ENCODE data around the gene PHAF1. TPM values are rescaled to one million over a fixed set of nuclear protein-coding genes. Genes with fewer than 3 reads are reported as not detected.

Gene PHAF1
- total RNA-seq, 2 donors from 2014 or later, result 10.3 TPM

DNA sequence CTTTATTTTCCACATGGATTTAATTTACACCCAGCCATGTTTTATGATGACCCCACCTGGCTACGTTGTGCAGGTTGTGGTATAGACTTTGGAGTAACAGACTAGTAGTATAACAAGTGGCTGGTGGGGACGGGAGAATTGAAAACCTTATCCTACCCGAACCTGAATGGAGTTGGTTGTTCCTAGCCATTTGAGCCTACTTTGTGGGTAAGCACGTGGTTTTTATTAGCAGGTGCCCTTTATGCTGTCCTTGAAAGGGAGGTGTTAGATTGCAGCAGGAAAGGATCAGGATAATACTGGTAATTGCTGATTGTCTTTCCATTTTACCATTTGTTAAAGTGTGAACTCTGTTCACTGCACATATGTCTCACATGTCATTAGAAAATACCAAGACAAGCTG, 31.9 kb upstream of the PHAF1 start:
- H3K36me3 ChIP-seq, result peaks cover 8% of the 10 kb centered on the region
- H3K4me3 ChIP-seq, result no peak overlapping the region
- TF ChIP-seq, protein P1, sequence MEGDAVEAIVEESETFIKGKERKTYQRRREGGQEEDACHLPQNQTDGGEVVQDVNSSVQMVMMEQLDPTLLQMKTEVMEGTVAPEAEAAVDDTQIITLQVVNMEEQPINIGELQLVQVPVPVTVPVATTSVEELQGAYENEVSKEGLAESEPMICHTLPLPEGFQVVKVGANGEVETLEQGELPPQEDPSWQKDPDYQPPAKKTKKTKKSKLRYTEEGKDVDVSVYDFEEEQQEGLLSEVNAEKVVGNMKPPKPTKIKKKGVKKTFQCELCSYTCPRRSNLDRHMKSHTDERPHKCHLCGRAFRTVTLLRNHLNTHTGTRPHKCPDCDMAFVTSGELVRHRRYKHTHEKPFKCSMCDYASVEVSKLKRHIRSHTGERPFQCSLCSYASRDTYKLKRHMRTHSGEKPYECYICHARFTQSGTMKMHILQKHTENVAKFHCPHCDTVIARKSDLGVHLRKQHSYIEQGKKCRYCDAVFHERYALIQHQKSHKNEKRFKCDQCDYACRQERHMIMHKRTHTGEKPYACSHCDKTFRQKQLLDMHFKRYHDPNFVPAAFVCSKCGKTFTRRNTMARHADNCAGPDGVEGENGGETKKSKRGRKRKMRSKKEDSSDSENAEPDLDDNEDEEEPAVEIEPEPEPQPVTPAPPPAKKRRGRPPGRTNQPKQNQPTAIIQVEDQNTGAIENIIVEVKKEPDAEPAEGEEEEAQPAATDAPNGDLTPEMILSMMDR (IDR thresholded peaks at IDR 0.05), result no peak
- H3K27ac ChIP-seq, result no peak overlapping the region
- H3K9me3 ChIP-seq, result no peaks in the 10 kb centered on the region
- no peaks in the 10 kb centered on the region for H3K27me3 ChIP-seq
- DNase-seq (ENCODE audit: low spot score), result no peak
- H3K4me1 ChIP-seq, result no peaks in the 10 kb centered on the region

DNA sequence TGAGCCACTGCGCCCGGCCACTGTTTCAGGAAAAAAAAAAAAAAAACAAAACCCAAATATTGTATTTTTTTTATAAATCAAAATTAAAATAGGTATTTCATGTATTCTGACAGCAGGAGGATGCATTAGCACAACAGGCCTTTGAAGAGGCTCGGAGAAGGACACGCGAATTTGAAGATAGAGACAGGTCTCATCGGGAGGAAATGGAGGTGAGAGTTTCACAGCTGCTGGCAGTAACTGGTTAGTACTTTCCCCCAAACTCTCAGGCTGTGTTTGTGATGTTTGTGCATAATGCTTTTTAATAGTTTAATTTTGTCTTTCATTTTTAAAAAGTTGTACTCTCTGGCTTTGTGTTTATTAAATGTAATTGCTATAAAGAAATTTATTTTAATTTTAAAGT, 27.6 kb upstream of the PHAF1 start:
- TF ChIP-seq, protein P1 (IDR thresholded peaks at IDR 0.05), result no peak

DNA sequence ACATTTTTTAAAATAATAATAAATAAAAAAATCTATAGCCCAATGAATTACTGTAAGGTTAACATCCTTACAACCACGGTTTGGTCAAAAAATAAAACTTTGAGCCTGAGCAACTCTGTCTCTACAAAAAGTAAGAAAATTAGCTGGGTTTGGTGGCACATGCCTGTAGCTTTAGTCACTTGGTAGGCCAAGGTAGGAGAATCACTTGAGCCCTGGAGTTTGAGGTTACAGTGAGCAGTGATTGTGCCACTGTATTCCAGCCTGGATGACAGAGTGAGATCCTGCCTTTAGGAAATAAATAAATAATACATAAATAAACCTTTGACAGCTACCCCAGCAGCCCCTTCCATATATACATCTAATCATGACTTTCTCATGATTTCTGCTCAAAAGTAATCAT, 26.9 kb upstream of the PHAF1 start:
- no peaks in the 10 kb centered on the region for H3K27me3 ChIP-seq
- no peaks in the 10 kb centered on the region for H3K36me3 ChIP-seq
- H3K4me1 ChIP-seq, result no peaks in the 10 kb centered on the region
- H3K9me3 ChIP-seq, result no peaks in the 10 kb centered on the region
- DNase-seq (ENCODE audit: low spot score), result no peak
- TF ChIP-seq, protein P1 (IDR thresholded peaks at IDR 0.05), result no peak
- no peak overlapping the region for H3K27ac ChIP-seq
- H3K4me3 ChIP-seq, result no peak overlapping the region

More for the DNA sequence above, 27.6 kb upstream of the PHAF1 start:
- Histone ChIP-seq H3K36me3 (no peaks in the 10 kb centered on the region), H3K27ac (no peak overlapping the region), H3K27me3 (no peaks in the 10 kb centered on the region), H3K9me3 (no peaks in the 10 kb centered on the region), H3K4me1 (no peaks in the 10 kb centered on the region), H3K4me3 (no peak overlapping the region)
- DNase-seq (ENCODE audit: low spot score), result no peak

DNA sequence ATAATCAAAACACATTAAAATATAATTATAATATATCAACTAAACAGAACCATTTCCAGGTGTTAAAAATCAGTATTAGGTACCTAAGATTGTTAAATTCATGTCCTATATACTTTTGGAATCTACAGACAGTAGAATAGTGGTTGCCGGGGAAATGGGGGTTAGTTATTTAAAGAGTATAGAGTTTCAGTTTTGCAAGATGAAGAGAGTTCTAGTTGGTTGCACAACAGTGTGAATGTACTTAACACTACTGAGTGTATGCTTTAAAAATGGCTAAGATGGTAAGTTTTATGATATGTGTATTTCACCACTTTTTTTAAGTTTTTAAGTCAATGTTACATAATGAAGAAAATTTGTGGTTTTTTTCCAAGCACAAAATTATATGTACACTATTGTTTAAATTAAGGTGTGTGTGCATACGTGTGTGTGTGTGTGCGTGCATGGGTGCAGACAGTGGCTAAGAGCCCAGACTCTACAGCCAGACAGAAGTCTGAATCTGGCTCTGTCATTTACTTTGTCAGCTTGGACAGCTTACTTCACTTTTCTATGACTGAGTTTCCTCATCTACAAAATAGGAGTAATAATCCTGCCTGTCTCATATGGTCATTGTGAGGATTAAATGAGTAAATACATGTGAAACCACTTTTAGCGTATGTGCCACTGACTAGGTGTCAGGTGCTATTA, 25.3 kb upstream of the PHAF1 start:
- Histone ChIP-seq H3K27ac (no peak overlapping the region), H3K9me3 (no peaks in the 10 kb centered on the region), H3K4me3 (no peak overlapping the region), H3K4me1 (no peaks in the 10 kb centered on the region), H3K27me3 (no peaks in the 10 kb centered on the region), H3K36me3 (no peaks in the 10 kb centered on the region)
- TF ChIP-seq, protein P1 (IDR thresholded peaks at IDR 0.05), result no peak
- DNase-seq (ENCODE audit: low spot score), result no peak

DNA sequence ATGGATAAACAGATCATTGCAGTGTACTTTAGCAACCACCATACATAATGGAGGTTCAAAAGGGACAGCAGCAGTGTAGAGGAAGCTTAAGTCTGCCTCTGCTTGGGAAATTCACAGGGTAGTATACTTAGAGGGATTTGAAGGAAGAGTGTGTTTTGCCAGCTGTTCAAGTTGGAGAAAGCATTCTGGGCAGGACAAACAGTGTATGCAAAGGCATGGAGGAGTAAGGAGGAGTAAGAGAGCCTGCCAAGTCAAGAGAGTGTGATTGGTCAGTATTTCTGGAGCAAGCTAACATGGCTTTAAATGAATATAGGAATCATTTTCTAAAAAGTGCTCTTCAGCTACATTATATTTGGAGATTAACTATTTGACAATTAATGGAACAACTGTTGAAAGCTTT, 22.9 kb upstream of the PHAF1 start:
- no peak for DNase-seq (ENCODE audit: low spot score)
- no peak overlapping the region for H3K27ac ChIP-seq
- no peaks in the 10 kb centered on the region for H3K4me1 ChIP-seq
- no peak overlapping the region for H3K4me3 ChIP-seq
- no peaks in the 10 kb centered on the region for H3K9me3 ChIP-seq
- no peaks in the 10 kb centered on the region for H3K27me3 ChIP-seq
- H3K36me3 ChIP-seq, result no peaks in the 10 kb centered on the region
- TF ChIP-seq, protein P1 (IDR thresholded peaks at IDR 0.05), result no peak

DNA sequence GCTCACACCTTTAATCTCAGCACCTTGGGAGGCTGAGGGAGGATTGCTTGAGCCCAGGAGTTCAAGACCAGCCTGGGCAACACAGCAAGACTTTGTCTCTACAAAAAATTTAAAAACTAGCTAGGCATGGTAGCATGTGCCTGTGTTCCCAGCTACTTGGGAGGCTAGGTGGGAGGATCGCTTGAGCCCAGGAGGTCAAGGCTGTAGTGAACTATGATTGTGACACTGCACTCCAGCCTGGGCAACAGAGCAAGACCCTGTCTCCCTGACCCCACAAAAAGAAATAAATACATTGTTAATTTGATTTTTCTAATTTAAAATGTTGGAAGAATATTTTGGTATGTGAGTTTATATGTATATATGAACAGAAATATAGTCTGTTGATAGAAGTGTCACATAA, 22.4 kb upstream of the PHAF1 start:
- no peaks in the 10 kb centered on the region for H3K9me3 ChIP-seq
- TF ChIP-seq, protein P1 (IDR thresholded peaks at IDR 0.05), result no peak
- no peaks in the 10 kb centered on the region for H3K27me3 ChIP-seq
- no peak overlapping the region for H3K4me3 ChIP-seq
- DNase-seq (ENCODE audit: low spot score), result no peak
- no peaks in the 10 kb centered on the region for H3K36me3 ChIP-seq
- H3K27ac ChIP-seq, result no peak overlapping the region
- no peaks in the 10 kb centered on the region for H3K4me1 ChIP-seq

Data from right atrium auricular region (tissue), 2 donors.